ENCODE measurements around the gene RAB40C.

RAB40C gene

GRCh38 chr16:649631-650030 is 59.8 kb downstream of the RAB40C start:
- DNase-seq, result no peak

GRCh38 chr16:651844-652243 is 62.0 kb downstream of the RAB40C start:
- no peak for DNase-seq

GRCh38 chr16:652454-653305 is 62.8 kb downstream of the RAB40C start:
- DNase-seq, result no peak

- no peak for DNase-seq
Measured at GRCh38 chr16:654034-654433, 64.2 kb downstream of the RAB40C start.

GRCh38 chr16:657487-657886 is 67.6 kb downstream of the RAB40C start:
- no peak for DNase-seq

GRCh38 chr16:658679-659571 is 69.1 kb downstream of the RAB40C start:
- no peak for DNase-seq

GRCh38 chr16:659618-660017 is 69.8 kb downstream of the RAB40C start:
- no peak for DNase-seq

- no peak for DNase-seq
Measured at GRCh38 chr16:660132-660458, 70.2 kb downstream of the RAB40C start.

GRCh38 chr16:660459-661183 is 70.8 kb downstream of the RAB40C start:
- DNase-seq, result peak; percentile 68

- no peak for DNase-seq
Measured at GRCh38 chr16:661184-661821, 71.4 kb downstream of the RAB40C start.

- no peak for DNase-seq
Measured at GRCh38 chr16:662095-662494, 72.2 kb downstream of the RAB40C start.

- DNase-seq, result no peak
Measured at GRCh38 chr16:662597-662996, 72.7 kb downstream of the RAB40C start.

- DNase-seq, result no peak
Measured at GRCh38 chr16:666572-666971, 76.7 kb downstream of the RAB40C start.

- no peak for DNase-seq
Measured at GRCh38 chr16:667113-667779, 77.4 kb downstream of the RAB40C start.

GRCh38 chr16:667780-668518 is 78.1 kb downstream of the RAB40C start, which contains the start of gene RHOT2:
Gene RHOT2, plus strand, starts transcription at chr16:668132. Its CDS starts 68 bp downstream, at chr16:668200.
- peak; percentile 94 for DNase-seq

GRCh38 chr16:668519-669171 is 78.8 kb downstream of the RAB40C start:
- no peak for DNase-seq

GRCh38 chr16:669666-670065 is 79.8 kb downstream of the RAB40C start:
- DNase-seq, result no peak

- DNase-seq, result no peak
Measured at GRCh38 chr16:670485-671352, 80.9 kb downstream of the RAB40C start.

- no peak for DNase-seq
Measured at GRCh38 chr16:671353-672131, 81.7 kb downstream of the RAB40C start.

Data from stimulated activated CD4-positive, alpha-beta T cell treated with anti-CD3 and anti-CD28 coated beads, Interleukin-4, amount 100 ng/mL, for 24 hours (primary cell).